SIG-M5 treated with dmso at 0.1 percent for 504 hours (cell line): Measurements from ENCODE around the gene SH3BP4.
"Not testable (repeated sequence)": the region's sequence is repeated elsewhere in the genome, so short reads cannot be mapped to it uniquely, and the experiment has no call there.

Experiments used
- DNase-seq: peaks from one replicate; lab custom pipeline; 2025; ENCODE audit not compliant: unreplicated experiment; lab: John Stamatoyannopoulos, UW

The SH3BP4 gene

DNA sequence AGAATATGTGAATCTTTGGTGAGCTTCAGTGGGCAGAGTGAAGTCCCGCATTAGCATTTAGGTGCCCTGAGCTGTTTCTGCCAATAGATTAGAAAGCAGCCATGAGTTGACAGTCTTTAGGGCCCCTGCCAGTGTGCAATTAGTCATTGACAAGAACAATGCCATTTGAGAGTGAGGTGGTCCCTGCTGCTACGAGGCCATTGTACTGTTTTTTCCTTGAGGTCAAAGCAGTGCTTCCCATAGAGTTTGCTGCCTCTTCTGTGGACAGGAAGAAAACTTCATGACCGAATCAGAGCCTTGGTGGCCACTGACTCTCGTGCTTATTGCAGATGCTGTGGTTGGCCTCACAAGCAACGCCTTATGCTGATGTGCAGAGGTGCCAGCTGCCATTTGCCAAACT, 102.7 kb downstream of the SH3BP4 start:
- DNase-seq = no peak

DNA sequence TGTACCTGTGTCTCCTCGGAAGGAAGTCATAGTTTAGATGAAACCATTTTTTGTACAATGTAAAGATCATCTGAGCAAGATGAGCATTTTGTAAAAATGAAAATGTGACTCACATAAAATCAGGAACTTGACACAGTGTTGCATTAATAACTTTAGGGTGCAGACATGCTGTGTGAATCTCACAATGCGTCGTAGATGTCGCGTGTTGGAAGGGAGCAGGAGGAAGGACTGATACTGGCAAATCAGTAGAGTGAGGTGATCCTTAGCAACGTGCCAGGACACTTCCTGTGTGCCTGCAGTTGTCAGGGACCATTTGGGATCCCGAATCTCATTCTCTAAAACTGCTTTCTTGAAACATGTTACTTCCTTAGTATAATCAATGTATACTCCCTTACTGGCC, 103.1 kb downstream of the SH3BP4 start:
- no peak for DNase-seq

DNA sequence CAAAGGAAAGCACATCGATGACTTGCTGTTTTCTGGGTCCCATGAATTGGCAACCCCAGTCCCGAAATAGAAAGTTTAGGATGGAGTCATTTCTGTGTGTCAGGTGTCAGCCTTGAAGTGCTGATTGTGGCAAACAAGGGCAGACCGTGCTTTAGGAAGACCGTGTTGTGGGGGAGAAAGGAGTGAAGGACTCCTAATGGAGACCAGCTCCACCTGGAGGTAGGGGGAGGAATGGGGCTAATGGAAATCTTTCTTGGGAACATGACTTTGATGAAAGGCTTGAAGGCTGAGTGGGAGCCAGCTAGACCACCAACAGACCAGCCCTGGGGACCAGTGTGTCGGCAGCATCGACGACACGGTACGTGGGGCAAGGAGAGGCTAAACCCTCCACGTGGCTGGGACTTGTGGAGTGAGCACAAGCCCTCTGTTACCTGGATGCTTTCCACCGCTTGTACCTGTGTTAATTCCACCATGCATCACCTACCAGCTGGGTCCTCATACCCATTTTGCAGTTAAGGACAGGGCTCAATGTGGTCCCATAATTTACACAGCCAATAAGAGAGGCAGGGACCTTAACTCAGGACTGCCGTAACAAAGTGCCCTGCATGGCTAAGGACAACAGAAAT, 104.2 kb downstream of the SH3BP4 start:
- DNase-seq = no peak

DNA sequence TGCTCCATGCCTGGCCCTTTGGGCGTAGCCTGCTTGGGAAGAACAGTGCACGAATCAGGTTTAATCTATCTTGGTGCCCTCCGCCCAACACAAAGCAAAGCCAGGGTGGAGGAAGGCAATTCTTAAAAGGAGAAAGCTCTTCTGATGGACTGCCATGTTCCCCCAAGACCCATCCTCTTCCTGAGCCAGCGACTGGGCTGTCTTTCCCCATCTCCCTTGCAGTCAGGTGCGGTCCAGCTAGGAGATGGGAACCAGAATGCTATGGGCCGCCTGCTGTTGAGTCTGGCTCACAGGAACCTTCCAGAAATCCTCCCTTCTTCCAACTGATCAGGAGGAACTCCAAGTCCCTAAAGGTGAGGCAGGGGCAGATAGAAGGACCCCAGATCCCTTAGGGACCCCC, 105.0 kb downstream of the SH3BP4 start:
- no peak for DNase-seq

DNA sequence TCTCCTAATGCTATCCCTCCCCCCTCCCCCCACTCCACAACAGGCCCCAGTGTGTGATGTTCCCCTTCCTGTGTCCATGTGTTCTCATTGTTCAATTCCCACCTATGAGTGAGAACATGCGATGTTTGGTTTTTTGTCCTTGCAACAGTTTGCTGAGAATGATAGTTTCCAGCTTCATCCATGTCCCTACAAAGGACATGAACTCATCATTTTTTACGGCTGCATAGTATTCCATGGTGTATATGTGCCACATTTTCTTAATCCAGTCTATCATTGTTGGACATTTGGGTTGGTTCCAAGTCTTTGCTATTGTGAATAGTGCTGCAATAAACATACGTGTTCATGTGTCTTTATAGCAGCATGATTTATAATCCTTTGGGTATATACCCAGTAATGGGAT, 105.8 kb downstream of the SH3BP4 start:
- DNase-seq = not testable (repeated sequence)

DNA sequence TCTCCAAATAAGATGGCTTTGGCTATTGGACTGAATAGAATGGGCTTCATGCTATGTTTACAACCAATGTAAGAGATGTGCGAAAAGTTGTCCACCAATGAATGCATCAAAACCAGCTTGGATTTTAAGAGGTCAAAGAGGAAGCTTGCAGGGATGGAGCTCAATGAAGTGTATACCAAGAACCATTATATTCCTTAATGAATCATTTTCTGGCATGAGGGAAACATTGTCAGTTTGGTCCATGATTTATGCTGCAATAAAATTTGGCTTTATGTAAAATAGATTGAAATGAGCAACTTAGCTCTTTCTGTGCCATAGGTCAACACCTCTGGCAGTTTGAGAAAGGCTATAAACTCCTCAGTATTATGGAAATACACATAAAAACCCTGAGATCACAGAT, 107.3 kb downstream of the SH3BP4 start:
- no peak for DNase-seq

DNA sequence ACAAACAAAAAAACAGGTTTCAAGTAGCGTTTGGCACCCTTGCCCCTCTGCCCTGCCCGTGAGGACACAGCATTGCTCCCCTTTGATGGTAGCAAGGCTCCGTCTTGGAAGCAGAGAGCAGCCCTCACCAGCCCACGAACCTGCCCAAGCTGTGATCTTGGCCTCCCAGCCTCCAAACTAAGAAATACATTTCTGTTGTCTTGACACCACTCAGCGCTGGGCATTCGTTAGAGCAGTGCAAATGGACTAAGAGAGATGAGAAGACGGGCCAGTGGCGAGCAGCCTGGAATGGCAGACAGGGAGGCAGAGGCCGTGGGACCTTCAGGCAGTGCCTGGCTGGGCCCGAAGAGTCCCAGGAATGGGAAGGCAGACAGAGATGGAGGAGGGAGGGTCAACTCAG, 109.8 kb downstream of the SH3BP4 start:
- DNase-seq = no peak

DNA sequence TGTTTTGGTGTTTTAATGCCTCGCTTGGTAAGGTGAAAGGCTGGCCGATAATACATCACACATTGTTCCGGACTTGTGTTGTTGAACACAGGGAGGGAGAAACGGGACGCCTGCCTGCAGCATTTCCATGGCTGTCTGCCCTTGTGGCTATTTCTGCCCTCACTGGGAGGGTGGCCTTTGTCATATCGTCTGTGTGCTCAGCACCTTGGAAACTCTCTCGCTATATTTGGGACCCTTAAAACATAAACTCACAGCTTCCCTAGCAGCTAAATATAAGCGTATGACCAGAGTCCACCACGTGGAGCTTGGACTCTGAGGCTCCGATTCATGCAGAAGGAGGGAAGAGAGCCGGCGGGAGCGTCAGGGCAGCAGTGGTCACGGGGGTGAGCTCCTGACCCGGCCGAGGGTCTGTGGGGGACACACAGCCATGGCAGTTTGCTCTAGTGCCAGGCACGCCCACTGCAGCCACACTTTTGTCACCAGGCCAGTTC, 111.7 kb downstream of the SH3BP4 start:
- no peak for DNase-seq

DNA sequence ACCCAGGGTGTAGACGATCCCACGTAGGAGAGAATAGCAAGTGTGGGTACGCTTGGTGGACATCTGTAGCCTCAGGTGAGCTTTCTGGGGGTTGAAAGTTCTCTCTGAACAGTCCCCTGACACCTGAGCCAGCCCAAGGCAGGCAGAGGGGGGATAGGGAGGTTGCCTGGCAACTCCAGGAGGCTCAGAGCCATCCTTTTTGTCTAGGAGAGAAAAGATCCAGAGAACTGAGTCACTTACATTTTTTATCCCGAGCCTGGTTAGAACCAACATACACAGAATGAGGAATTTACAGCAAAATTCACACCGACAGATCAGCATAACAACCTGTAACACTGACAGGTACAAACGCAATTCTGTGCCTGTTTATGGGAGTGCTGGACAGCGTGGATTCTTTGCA, 113.2 kb downstream of the SH3BP4 start:
- DNase-seq = no peak

DNA sequence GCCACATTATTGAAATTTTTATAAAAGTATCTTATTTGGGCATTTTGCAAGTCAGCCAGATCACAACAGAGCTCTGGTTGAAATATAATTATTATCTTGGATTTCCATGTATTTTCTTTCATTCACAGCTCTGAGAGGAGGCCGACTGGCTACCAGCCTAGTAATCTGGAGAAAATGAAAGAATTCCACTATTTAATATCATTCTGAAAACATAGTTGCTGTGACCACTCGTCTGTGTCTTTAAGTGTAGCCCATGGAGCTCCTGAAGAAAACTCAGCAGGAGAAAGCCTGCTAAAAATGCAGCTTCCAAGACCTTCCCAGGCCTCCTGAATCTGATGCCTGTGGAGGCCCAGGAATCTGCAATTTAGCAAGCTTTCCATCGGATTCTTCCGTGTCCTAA, 114.7 kb downstream of the SH3BP4 start:
- DNase-seq = no peak

DNA sequence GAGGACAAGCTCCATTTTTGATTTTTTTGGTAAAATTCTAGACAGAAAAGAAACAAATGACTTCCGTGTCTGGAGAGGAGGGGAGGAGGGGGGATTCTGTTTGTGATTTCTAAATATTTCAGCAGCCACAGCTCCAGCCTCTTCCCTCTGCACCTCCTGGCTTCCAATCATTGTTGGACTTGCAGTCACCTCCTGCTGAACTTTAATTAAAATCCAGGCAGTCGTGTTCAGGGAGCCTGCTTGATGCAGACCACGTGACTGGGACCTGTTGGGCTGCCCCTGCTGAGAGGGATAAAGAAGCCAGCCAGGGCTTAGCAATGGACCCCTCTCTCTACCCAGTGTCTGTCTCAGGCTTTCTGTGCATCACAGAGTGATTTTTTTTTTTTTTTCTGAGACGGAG, 115.1 kb downstream of the SH3BP4 start:
- no peak for DNase-seq

DNA sequence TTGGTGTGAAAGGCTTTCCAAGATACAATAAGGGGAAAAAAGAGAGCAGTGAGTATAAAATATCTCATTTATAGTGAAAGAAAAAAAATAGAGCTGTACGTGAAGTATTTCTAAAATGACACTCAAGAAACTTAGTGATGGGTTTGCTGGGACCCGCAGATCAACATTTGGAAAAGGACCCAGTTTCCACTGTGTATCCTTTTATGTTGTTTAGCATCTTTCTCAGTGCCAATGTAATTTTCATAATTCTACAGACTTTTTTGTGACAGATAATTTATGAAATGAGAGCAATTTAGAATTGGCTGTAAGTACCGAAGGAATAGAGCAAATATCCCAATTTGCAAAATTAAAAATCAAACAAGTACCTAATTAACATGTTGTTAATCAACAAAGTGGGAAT, 116.9 kb downstream of the SH3BP4 start:
- no peak for DNase-seq

DNA sequence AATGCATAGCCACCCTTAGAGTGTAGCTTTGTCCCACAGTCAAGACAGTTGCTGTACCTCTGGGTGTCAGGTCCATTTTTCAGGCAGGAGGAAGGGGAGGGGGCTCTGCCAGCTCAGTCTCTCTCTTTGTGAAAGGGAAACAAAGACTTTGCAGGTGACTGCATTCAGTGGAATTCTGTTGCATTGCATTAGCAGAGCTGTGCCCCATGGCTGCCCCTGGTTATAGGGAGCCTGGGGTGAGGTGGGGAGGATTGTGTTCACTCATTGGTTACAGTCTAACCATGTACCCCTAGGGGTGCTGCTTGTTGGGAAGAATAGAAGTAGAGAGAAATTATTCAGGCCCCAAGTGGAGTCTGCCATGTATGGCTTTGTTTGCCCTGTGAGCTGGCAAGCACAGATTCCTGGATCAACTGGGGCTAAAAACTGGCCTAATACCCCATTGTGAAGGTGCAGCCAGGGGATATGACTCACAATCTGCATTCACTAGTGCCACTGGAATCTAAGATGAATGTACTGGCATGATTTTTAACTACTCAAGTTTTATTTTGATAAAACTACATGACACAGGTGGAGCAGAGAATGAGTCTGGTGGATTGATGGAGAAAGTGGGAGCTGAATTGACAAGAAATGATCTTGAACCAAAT, 118.4 kb downstream of the SH3BP4 start:
- no peak for DNase-seq

DNA sequence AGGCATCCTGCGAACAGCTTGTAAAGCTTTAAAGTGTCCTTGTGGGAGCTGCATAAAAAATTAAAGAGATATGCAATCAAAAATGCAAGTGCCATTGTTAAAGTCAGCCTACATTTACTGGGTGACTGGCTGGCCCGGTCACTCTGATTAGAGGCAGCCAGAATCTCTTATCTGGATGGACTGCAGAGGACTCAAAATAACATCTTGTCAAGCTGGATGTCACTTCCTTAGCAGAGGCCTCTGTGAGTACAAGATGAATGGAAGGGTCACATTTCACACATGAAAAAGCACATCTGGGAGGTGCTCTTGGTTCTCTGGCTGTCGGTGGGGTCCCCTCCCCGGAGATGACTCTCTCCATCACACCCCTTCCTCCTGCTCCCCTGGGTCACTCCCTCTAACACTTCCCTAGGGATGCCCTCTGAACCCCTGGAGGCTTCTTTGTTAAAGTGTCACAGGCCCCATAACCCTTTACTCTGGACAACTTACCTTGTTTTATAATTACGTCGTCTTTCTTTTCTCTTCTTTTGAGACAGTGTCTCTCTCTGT, 122.1 kb downstream of the SH3BP4 start:
- no peak for DNase-seq

DNA sequence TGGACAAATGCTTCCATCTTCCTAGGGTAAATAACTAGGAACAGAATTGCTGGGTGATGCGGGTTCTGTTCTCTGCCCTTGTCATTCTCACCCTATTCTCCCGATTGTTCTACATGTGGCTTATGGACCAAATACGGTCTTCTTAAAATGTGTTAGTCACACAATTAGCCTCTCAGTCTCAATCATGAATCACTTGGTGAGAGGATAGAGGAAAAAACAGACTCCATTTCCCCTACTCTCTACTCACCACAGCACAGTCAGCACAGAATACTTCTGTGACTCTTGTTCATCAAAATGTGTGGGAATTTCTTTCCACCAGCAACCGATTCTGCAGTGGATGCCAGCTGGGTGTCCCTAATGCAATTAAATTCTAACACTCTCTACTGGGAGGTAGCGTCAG, 125.2 kb downstream of the SH3BP4 start:
- no peak for DNase-seq

DNA sequence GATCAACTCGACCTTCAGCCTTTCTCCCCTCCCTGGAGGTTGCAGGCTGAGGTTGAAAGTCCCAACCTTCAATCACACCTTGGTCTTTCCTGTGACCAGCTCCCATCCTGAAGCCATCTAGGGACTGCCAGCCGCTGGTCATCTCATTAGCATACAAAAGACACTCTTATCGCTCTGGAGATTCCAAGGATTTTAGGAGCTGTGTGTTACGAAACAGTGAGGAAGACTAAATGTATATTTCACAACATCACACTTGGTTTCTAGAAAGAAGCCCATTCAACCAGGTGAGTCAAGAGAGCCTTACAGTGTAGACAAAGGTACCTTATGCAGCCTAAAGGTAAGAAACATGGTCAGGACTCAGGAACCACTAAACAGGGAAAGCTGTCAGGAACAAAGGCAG, 126.4 kb downstream of the SH3BP4 start:
- DNase-seq = no peak

DNA sequence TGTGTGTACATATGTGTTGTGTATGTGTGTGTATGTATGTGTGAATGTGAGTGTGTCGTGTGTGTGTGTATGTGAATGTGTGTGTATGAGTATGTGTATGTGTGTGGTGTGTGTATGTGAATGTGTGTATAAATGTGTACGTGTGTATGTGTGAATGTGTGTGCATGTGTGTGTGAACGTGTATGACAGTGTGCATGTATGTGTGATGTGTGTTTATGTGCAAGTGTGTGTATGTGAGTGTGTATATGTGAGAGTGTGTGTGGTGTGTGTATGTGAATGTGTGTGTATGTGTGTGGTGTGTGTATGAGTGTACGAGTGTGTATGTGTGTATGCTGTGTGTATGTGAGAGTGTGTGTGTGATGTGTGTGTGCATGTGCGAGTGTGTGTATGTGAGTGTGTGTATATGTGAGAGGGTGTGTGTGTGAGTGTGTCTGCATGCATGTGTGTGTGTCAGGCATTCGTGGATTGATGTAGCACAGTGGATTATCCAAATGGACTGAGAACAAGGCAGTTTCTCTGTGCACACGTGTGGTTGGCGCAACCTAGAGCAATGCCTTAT, 127.2 kb downstream of the SH3BP4 start:
- DNase-seq = no peak

DNA sequence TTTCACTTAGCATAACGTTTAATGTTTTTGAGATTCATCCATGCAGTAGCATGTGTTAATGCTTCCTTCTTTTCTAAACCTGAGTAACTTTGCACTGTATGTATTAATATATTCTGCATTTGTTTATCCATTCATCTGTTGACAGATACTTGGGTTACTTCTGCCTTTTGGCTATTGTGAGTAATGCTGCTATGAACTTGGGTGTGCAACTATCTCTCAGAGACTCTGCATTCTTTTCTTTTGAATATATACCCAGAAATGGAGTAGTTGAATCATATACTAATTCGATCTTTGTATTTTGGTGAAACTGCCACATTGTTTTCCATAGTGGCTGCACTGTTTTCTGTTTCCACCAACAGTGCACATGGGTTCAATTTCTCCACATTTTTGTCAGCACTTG, 128.3 kb downstream of the SH3BP4 start:
- DNase-seq = no peak

DNA sequence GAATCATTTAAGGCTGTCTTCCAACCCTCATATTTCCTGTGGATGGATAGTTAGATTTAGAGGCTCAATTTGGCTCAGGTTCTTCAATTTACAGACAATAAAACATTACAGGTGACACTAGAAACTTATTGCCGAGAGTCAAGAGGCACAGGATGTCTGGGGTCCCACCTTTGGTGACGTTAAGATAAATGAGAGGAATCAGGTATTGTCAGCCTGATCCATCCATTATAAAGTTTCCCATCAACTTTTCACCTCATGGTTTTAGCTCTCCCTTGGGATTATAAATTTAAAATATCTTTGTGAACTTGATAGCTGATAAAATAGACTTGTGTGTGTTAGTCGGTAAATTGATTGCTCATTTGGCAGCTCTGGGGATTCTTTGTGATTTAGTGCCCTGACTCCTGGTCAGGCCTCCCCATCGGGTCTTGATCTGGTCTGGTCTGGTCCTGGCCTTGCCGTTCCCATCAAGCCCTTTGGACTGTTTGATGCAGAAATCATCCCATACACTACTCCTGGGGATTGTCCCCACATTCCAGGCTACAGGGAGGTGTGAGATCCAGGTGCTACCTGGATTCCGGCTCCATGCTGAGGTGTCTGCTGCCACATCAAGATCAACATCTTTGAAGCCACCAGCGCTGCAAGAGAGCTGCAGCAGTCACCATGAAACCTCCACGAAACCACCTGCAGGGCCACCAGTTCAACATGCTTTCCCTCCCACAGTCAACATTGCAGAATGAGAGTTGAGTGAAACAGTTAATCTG, 130.9 kb downstream of the SH3BP4 start:
- no peak for DNase-seq

DNA sequence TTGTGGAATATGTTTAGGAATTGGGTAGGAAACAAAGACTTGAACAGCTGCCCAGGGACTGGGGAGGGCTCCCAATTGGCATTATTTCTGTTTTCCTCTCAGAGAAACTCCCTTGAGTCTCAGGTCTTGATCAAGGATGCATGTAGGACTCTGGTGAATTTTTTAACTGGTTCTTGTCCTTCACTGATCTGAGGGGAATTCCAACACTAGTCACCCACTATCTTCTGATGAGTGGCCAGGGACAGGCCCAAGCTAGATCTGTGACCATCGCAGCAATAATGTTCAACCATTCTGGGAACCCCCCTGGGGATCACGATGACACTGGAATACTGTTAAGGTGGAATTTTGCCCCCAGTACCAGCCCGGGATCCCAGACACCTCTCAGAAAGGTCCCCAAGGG, 132.0 kb downstream of the SH3BP4 start:
- DNase-seq = no peak

DNA sequence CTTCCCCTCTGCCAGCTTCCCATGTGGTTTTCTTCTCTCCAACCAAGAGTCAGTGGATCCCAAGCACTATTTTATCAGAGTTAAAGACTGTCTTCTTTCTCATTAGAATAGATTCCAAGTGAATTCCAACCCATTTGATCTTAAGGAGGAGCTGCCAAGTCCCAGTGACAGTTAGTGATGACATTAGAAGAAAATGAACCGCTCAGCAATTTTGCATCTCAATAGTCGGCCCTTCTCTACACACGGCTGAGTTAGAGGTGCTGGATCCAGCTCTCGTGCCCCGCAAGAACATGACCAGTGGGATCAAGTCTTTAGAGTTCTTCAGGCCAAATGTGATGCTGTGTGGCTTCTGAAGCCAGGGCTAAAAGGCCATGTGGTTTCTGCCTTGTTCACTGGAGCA, 132.6 kb downstream of the SH3BP4 start:
- no peak for DNase-seq

DNA sequence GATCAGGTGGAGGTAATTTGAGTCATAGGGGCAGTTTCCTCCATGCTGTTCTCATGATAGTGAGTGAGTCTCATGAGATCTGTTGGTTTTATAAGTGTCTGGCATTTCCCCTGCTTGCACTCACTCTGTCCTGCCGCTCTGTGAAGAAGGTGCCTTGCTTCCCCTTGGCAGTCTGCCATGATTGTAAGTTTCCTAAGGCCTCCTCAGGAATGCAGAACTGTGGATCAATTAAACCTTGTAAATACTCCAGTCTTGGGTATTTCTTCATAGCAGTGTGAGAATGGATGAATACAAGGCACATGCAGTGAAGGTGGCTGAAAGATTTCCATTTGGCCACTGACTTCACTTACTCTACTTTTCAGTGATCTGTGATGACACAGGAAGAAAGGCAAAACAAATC, 133.7 kb downstream of the SH3BP4 start:
- DNase-seq = no peak
